K562 (cell line): ENCODE data around the gene ATXN1. TPM values are rescaled to one million over a fixed set of nuclear protein-coding genes. Genes with fewer than 3 reads are reported as not detected.

Source experiments
- BRD4 ChIP-seq: fragments of 200-600 bp; sonication (generic); IDR thresholded peaks from 2 replicates; pipeline ENCODE4 v1.6.1; 2017; ENCODE audit warnings: inconsistent platforms
- CHD2 ChIP-seq: IDR thresholded peaks from 2 replicates; pipeline ENCODE4 v1.6.1; 2011; ENCODE audit warnings: low read depth, low read length
- KAT7 ChIP-seq: sonication (generic); formaldehyde crosslinking; IDR thresholded peaks from 2 replicates; pipeline ENCODE4 v1.8.0; 2022; ENCODE audit warnings: missing genetic modification reagents, mild to moderate bottlenecking, borderline replicate concordance
- L3MBTL2 ChIP-seq: fragments of 450-650 bp; IDR thresholded peaks from 2 replicates; pipeline ENCODE4 v1.6.1; 2016; ENCODE audit warnings: mild to moderate bottlenecking, moderate library complexity
- MAZ ChIP-seq, 2 experiments: fragments of 450-650 bp in 1 of 2; sonication (generic) in 1 of 2; formaldehyde crosslinking; IDR thresholded peaks in 1 of 2; conservative IDR thresholded peaks in 1 of 2; 2 replicates each; pipeline versions ENCODE4 v1.4.0 to v1.5.0; 2020; ENCODE audit warnings: mild to moderate bottlenecking in 1 of 2, missing genetic modification reagents in 1 of 2
- NFRKB ChIP-seq: fragments of 450-650 bp; IDR thresholded peaks from 2 replicates; pipeline ENCODE4 v1.6.1; 2016; ENCODE audit warnings: low read depth
- RBM22 ChIP-seq: fragments of 200-400 bp; formaldehyde crosslinking; IDR thresholded peaks from 2 replicates; pipeline ENCODE4 v1.6.1; 2018; ENCODE audit warnings: low read length, low read depth; ENCODE audit not compliant: poor library complexity, severe bottlenecking
- SMAD2 ChIP-seq: fragments of 150-350 bp; IDR thresholded peaks from 2 replicates; pipeline ENCODE4 v1.6.1; 2014; ENCODE audit warnings: low read depth, mild to moderate bottlenecking, low read length
- U2AF2 ChIP-seq: fragments of 200-400 bp; formaldehyde crosslinking; optimal IDR thresholded peaks from 2 replicates; pipeline ENCODE3; 2017; ENCODE audit warnings: low read depth, mild to moderate bottlenecking, low read length
- ZBTB1 ChIP-seq: sonication (generic); formaldehyde crosslinking; IDR thresholded peaks from 2 replicates; pipeline ENCODE4 v1.8.1; 2023; ENCODE audit warnings: missing genetic modification reagents, low read depth, mild to moderate bottlenecking, borderline replicate concordance
- ZC3H11A ChIP-seq: IDR thresholded peaks from 2 replicates; pipeline ENCODE4 v1.6.1; 2012; ENCODE audit warnings: low read depth, low read length, improper control_type of control experiment
- ZFP1 ChIP-seq: fragments of 450-650 bp; formaldehyde crosslinking; IDR thresholded peaks from 2 replicates; pipeline ENCODE4 v1.4.0; 2020; ENCODE audit warnings: mild to moderate bottlenecking, mixed read lengths
- ZKSCAN3 ChIP-seq: fragments of 250-450 bp; sonication (Bioruptor Pico); IDR thresholded peaks from 2 replicates; pipeline ENCODE4 v1.4.0; 2020
- ZNF143 ChIP-seq: sonication (generic); formaldehyde crosslinking; IDR thresholded peaks from 2 replicates; pipeline ENCODE4 v1.9.0; 2022; ENCODE audit warnings: mild to moderate bottlenecking, missing genetic modification reagents
- ZNF830 ChIP-seq: fragments of 250-450 bp; sonication (Bioruptor Pico); IDR thresholded peaks from 2 replicates; pipeline ENCODE4 v1.5.0; 2021; ENCODE audit warnings: mild to moderate bottlenecking
- polyA plus RNA-seq, 8 experiments: library from polyadenylated mRNA; depleted of rRNA in 4 of 8; stranded (reverse) in 5 of 8; unstranded in 3 of 8; fragments of >200 nt; fragmentation: Nextera tagmentation in 2 of 8; fragmentation: Illumina TruSeq in 1 of 8; extraction: Ambion mirVana in 2 of 8; extraction: Trizol in 1 of 8; gene quantifications; 2 replicates each; pipeline versions ENCODE4 v1.2.1 to v1.2.3, GENCODE V29; 2011 to 2014; ENCODE audit warnings: inconsistent platforms in 1 of 8, missing spikeins in 1 of 8
- total RNA-seq, 7 experiments: library from RNA; depleted of rRNA in 6 of 7; stranded (reverse); fragments of >200 nt in 6 of 7; fragmentation: Illumina TruSeq in 2 of 7; extraction: Trizol in 2 of 7; gene quantifications; 2 replicates each; pipeline versions ENCODE4 v1.2.1 to v1.2.3, GENCODE V29; 2011 to 2021; ENCODE audit warnings: low replicate concordance in 1 of 7
- TF ChIP-seq, protein P1 (sequence below): fragments of 250-450 bp; sonication (Bioruptor Pico); IDR thresholded peaks from 2 replicates; pipeline ENCODE4 v1.5.0; 2021
- TF ChIP-seq, protein P2 (sequence below): fragments of 250-450 bp; sonication (Bioruptor Pico); IDR thresholded peaks from 2 replicates; pipeline ENCODE4 v1.6.1; 2021; ENCODE audit warnings: mild to moderate bottlenecking
- TF ChIP-seq, protein P3 (sequence below), 2 experiments: fragments of 450-650 bp; formaldehyde crosslinking in 1 of 2; IDR thresholded peaks; 2 replicates each; pipeline versions ENCODE4 v1.4.0 to v1.6.1; 2014 to 2020; ENCODE audit warnings: mild to moderate bottlenecking in 2 of 2, borderline replicate concordance in 1 of 2, low read depth in 1 of 2

ATXN1 gene
- total and polyA plus RNA-seq, 9 of the 15 experiments (the other 6 are each of a cell fraction or from before 2014, with no cell fraction given): under 0.01 to 1.2 (median 0.58) TPM

DNA sequence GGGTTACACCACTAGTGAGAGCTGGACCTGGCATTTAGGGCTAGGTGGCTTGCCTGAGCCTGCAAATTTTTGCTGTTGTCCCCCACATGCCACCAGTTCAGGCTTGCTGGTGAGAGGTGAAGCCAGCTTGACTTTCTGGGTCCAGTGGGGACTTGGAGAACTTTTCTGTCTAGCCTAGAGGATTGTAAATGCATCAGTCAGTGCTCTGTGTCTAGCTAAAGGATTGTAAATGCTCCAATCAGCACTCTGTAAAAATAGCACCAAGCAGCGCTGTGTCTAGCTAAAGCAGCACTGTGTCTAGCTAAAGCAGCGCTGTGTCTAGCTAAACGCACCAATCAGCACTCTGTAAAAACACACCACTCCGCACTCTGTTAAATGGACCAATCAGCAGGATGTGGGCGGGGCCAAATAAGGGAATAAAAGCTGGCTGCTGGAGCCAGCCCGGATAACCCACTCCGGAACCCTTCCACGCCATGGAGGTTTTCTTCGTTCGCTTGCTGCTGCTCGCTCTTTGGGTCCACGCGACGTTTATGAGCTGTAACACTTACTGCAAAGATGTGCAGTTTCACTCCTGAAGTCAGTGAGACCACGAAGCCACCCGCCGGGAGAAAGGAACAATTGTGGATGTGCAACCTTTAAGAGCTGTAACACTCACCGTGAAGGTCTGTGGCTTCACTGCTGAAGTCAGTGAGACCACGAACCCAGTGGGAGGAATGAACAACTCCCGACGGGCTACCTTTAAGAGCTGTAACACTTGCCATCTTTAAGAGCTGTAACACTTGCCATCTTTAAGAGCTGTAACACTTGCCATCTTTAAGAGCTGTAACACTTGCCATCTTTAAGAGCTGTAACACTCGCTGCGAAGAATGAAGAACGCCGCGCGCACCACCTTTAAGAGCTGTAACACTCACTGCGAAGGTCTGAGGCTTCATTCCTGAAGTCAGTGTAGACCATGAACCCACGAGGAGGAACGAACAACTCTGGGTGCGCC is 495.6 kb downstream of the ATXN1 start (continued):
- TF ChIP-seq, protein P1, sequence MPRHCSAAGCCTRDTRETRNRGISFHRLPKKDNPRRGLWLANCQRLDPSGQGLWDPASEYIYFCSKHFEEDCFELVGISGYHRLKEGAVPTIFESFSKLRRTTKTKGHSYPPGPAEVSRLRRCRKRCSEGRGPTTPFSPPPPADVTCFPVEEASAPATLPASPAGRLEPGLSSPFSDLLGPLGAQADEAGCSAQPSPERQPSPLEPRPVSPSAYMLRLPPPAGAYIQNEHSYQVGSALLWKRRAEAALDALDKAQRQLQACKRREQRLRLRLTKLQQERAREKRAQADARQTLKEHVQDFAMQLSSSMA (CRISPR knock-in tag): peak; percentile 91; the same call in 1 of the 2 replicates
- TF ChIP-seq ZKSCAN3 (no peak), ZNF143 (no peak), ZBTB1 (CRISPR knock-in tag) (0 out of 2 replicates have a peak, but pooled peaks have one; percentile 52), NFRKB (peak; percentile 76), ZNF830 (CRISPR knock-in tag) (peak; percentile 93; the same call in 1 of the 2 replicates), KAT7 (peak; percentile 91), MAZ (CRISPR knock-in tag; conservative IDR thresholded peaks at IDR 0.05 in 1 of 2, IDR thresholded peaks at IDR 0.05 in 1 of 2) (peak; percentile 71 to 83), ZC3H11A (no peak), SMAD2 (no peak), CHD2 (peak; percentile 69), U2AF2 (no peak), ZFP1 (CRISPR knock-in tag) (peak; percentile 26; the same call in 1 of the 2 replicates), BRD4 (no peak; the same call in 1 of the 2 replicates), L3MBTL2 (peak; percentile 89), RBM22 (peak; percentile 44)
- TF ChIP-seq, protein P2, sequence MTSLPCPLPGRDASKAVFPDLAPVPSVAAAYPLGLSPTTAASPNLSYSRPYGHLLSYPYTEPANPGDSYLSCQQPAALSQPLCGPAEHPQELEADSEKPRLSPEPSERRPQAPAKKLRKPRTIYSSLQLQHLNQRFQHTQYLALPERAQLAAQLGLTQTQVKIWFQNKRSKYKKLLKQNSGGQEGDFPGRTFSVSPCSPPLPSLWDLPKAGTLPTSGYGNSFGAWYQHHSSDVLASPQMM: no peak
- TF ChIP-seq, protein P3, sequence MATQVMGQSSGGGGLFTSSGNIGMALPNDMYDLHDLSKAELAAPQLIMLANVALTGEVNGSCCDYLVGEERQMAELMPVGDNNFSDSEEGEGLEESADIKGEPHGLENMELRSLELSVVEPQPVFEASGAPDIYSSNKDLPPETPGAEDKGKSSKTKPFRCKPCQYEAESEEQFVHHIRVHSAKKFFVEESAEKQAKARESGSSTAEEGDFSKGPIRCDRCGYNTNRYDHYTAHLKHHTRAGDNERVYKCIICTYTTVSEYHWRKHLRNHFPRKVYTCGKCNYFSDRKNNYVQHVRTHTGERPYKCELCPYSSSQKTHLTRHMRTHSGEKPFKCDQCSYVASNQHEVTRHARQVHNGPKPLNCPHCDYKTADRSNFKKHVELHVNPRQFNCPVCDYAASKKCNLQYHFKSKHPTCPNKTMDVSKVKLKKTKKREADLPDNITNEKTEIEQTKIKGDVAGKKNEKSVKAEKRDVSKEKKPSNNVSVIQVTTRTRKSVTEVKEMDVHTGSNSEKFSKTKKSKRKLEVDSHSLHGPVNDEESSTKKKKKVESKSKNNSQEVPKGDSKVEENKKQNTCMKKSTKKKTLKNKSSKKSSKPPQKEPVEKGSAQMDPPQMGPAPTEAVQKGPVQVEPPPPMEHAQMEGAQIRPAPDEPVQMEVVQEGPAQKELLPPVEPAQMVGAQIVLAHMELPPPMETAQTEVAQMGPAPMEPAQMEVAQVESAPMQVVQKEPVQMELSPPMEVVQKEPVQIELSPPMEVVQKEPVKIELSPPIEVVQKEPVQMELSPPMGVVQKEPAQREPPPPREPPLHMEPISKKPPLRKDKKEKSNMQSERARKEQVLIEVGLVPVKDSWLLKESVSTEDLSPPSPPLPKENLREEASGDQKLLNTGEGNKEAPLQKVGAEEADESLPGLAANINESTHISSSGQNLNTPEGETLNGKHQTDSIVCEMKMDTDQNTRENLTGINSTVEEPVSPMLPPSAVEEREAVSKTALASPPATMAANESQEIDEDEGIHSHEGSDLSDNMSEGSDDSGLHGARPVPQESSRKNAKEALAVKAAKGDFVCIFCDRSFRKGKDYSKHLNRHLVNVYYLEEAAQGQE (IDR thresholded peaks at IDR 0.05; ENCODE audit: borderline replicate concordance): no peak; the same call in 1 of the 2 replicates
- TF ChIP-seq, protein P3 (CRISPR knock-in tag; IDR thresholded peaks at IDR 0.05; ENCODE audit: low read depth): peak; percentile 79; the same call in 1 of the 2 replicates
